Nephron (organoid): ENCODE measurements around the gene RELN.

Experiments used
- H3K27ac Mint-ChIP-seq, 3 experiments: 2 replicates each; pipeline ENCODE4 v1.8.0; 2020; ENCODE audit warnings: mixed read lengths in 3 of 3, mild to moderate bottlenecking in 2 of 3, moderate library complexity in 1 of 3
- H3K27me3 Mint-ChIP-seq: 2 replicates; pipeline ENCODE4 v1.8.0; 2021; ENCODE audit warnings: low read depth, mild to moderate bottlenecking, moderate library complexity, mixed read lengths
- H3K36me3 Mint-ChIP-seq: 2 replicates; pipeline ENCODE4 v1.8.0; 2020; ENCODE audit warnings: low read depth, mixed read lengths
- H3K4me1 Mint-ChIP-seq: 2 replicates; pipeline ENCODE4 v1.8.0; 2020; ENCODE audit warnings: mixed read lengths
- H3K4me3 Mint-ChIP-seq, 3 experiments: 2 replicates each; pipeline ENCODE4 v1.8.0; 2020; ENCODE audit warnings: mild to moderate bottlenecking in 3 of 3, mixed read lengths in 3 of 3, moderate library complexity in 2 of 3
- H3K9me3 Mint-ChIP-seq: 2 replicates; pipeline ENCODE4 v1.8.0; 2020; ENCODE audit warnings: mixed read lengths
- CTCF ChIP-seq, 3 experiments: fragments of 200-600 bp; sonication (generic); IDR thresholded peaks; one replicate each; pipeline ENCODE4 v1.5.0; 2021; ENCODE audit warnings: antibody characterized with exemption in 3 of 3; ENCODE audit not compliant: unreplicated experiment in 3 of 3

RELN gene

GRCh38 chr7:103594186-103594585 is 395.3 kb downstream of the RELN start:
- Mint-ChIP-seq H3K4me1 (no peaks in the 10 kb centered on the region), H3K27me3 (no peaks in the 10 kb centered on the region), H3K36me3 (no peaks in the 10 kb centered on the region), H3K4me3 (no peak overlapping the region), H3K9me3 (no peaks in the 10 kb centered on the region), H3K27ac (no peak overlapping the region)
- no peak for TF ChIP-seq CTCF (IDR thresholded peaks at IDR 0.05; ENCODE audit: unreplicated experiment in 3 of 3)

GRCh38 chr7:103593691-103594090 is 395.8 kb downstream of the RELN start:
- no peaks in the 10 kb centered on the region for H3K9me3 Mint-ChIP-seq
- H3K36me3 Mint-ChIP-seq: no peaks in the 10 kb centered on the region
- no peak for TF ChIP-seq CTCF (IDR thresholded peaks at IDR 0.05; ENCODE audit: unreplicated experiment in 3 of 3)
- no peaks in the 10 kb centered on the region for H3K27me3 Mint-ChIP-seq
- no peak overlapping the region for H3K4me3 Mint-ChIP-seq
- H3K4me1 Mint-ChIP-seq: no peaks in the 10 kb centered on the region
- no peak overlapping the region for H3K27ac Mint-ChIP-seq

GRCh38 chr7:103592844-103593243 is 396.6 kb downstream of the RELN start:
- Mint-ChIP-seq H3K27me3 (no peaks in the 10 kb centered on the region), H3K9me3 (no peaks in the 10 kb centered on the region), H3K4me1 (no peaks in the 10 kb centered on the region), H3K27ac (no peak overlapping the region), H3K36me3 (no peaks in the 10 kb centered on the region), H3K4me3 (no peak overlapping the region)
- no peak for TF ChIP-seq CTCF (IDR thresholded peaks at IDR 0.05; ENCODE audit: unreplicated experiment in 3 of 3)

- H3K4me1 Mint-ChIP-seq: no peaks in the 10 kb centered on the region
Measured at GRCh38 chr7:103592187-103592586, 397.3 kb downstream of the RELN start.

GRCh38 chr7:103580031-103580430 is 409.4 kb downstream of the RELN start:
- no peaks in the 10 kb centered on the region for H3K36me3 Mint-ChIP-seq
- no peaks in the 10 kb centered on the region for H3K9me3 Mint-ChIP-seq
- TF ChIP-seq CTCF (IDR thresholded peaks at IDR 0.05; ENCODE audit: unreplicated experiment in 3 of 3): no peak
- no peak overlapping the region for H3K27ac Mint-ChIP-seq
- H3K27me3 Mint-ChIP-seq: peaks cover 6% of the 10 kb centered on the region
- H3K4me1 Mint-ChIP-seq: peaks cover 12% of the 10 kb centered on the region
- H3K4me3 Mint-ChIP-seq: no peak overlapping the region

More at GRCh38 chr7:103592187-103592586, 397.3 kb downstream of the RELN start:
- Mint-ChIP-seq H3K4me3 (no peak overlapping the region), H3K9me3 (no peaks in the 10 kb centered on the region), H3K27me3 (no peaks in the 10 kb centered on the region), H3K27ac (no peak overlapping the region), H3K36me3 (no peaks in the 10 kb centered on the region)
- no peak for TF ChIP-seq CTCF (IDR thresholded peaks at IDR 0.05; ENCODE audit: unreplicated experiment in 3 of 3)

GRCh38 chr7:103577059-103577458 is 412.4 kb downstream of the RELN start:
- Mint-ChIP-seq H3K27me3 (peaks cover 3% of the 10 kb centered on the region), H3K9me3 (no peaks in the 10 kb centered on the region), H3K4me1 (peaks cover 28% of the 10 kb centered on the region), H3K27ac (peak overlapping the region in 2 of 3 experiments; percentile 22 to 84), H3K4me3 (no peak overlapping the region), H3K36me3 (no peaks in the 10 kb centered on the region)
- no peak for TF ChIP-seq CTCF (IDR thresholded peaks at IDR 0.05; ENCODE audit: unreplicated experiment in 3 of 3)
